ENCODE results near the gene CLCN5.

CLCN5 gene

GRCh38 chrX:49932791-49933190, 10.4 kb downstream of the CLCN5 start:
- DNase-seq (ENCODE audit: low read depth): no peak
- TF ChIP-seq, protein P1, sequence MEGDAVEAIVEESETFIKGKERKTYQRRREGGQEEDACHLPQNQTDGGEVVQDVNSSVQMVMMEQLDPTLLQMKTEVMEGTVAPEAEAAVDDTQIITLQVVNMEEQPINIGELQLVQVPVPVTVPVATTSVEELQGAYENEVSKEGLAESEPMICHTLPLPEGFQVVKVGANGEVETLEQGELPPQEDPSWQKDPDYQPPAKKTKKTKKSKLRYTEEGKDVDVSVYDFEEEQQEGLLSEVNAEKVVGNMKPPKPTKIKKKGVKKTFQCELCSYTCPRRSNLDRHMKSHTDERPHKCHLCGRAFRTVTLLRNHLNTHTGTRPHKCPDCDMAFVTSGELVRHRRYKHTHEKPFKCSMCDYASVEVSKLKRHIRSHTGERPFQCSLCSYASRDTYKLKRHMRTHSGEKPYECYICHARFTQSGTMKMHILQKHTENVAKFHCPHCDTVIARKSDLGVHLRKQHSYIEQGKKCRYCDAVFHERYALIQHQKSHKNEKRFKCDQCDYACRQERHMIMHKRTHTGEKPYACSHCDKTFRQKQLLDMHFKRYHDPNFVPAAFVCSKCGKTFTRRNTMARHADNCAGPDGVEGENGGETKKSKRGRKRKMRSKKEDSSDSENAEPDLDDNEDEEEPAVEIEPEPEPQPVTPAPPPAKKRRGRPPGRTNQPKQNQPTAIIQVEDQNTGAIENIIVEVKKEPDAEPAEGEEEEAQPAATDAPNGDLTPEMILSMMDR (IDR thresholded peaks at IDR 0.05; ENCODE audit: insufficient read depth, low read depth, low read length, missing control alignments): no peak
- H3K4me3 ChIP-seq (ENCODE audit: low read length): no peak overlapping the region

DNA sequence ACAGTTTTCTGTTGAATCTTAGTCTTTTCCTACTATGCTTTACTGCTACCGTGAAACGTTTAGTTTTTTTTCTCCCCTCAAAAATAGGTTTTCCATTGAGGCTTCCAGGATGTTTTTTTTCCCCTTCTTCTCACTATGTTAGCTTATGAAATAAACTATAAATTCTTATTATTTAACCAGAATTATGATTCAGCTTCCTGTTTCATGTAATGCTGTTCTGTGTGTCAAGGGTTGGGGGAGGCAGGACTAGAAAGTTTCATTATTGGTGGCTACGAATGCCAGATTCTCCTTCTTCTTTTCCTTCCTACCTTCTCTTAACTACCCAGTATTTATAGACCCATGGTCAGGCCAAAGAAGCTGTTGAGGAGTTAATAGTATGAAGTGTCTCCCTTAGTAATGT, 11.8 kb downstream of the CLCN5 start:
- TF ChIP-seq, protein P1 (IDR thresholded peaks at IDR 0.05; ENCODE audit: insufficient read depth, low read depth, low read length, missing control alignments): no peak
- no peak overlapping the region for H3K4me3 ChIP-seq (ENCODE audit: low read length)
- DNase-seq (ENCODE audit: low read depth): no peak

GRCh38 chrX:49934729-49935128, 12.3 kb downstream of the CLCN5 start:
- peak; percentile 18 for DNase-seq (ENCODE audit: low read depth)
- H3K4me3 ChIP-seq (ENCODE audit: low read length): no peak overlapping the region
- TF ChIP-seq, protein P1 (IDR thresholded peaks at IDR 0.05; ENCODE audit: insufficient read depth, low read depth, low read length, missing control alignments): no peak

- DNase-seq (ENCODE audit: low read depth): no peak
- TF ChIP-seq, protein P1 (IDR thresholded peaks at IDR 0.05; ENCODE audit: insufficient read depth, low read depth, low read length, missing control alignments): no peak
- H3K4me3 ChIP-seq (ENCODE audit: low read length): no peak overlapping the region
These were observed 25.4 kb downstream of the CLCN5 start for GRCh38 chrX:49947781-49948180.

DNA sequence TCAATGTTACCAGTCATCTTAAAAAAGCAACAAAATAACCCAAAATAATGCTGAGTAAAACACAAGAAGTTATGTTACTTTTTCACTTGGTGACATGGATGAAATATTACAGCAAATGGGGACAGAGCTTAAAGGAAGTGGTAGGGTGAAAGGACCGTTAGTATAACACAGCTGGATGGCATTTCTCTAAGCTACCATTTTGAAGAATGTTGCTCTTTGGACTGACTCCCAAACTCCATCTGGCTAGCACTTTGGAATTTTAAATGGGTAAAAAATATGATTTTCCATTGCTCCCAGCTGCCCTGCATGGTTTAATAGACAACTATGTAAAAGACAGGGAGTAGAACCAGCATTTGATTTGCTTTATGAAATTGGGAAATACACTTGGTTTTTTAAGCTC, 27.6 kb downstream of the CLCN5 start:
- TF ChIP-seq, protein P1 (IDR thresholded peaks at IDR 0.05; ENCODE audit: insufficient read depth, low read depth, low read length, missing control alignments): no peak
- no peak for DNase-seq (ENCODE audit: low read depth)

GRCh38 chrX:49951524-49952193, 29.3 kb downstream of the CLCN5 start:
- TF ChIP-seq, protein P1 (IDR thresholded peaks at IDR 0.05; ENCODE audit: insufficient read depth, low read depth, low read length, missing control alignments): no peak
- DNase-seq (ENCODE audit: low read depth): no peak

More for the DNA sequence above, 27.6 kb downstream of the CLCN5 start:
- no peak overlapping the region for H3K4me3 ChIP-seq (ENCODE audit: low read length)

DNA sequence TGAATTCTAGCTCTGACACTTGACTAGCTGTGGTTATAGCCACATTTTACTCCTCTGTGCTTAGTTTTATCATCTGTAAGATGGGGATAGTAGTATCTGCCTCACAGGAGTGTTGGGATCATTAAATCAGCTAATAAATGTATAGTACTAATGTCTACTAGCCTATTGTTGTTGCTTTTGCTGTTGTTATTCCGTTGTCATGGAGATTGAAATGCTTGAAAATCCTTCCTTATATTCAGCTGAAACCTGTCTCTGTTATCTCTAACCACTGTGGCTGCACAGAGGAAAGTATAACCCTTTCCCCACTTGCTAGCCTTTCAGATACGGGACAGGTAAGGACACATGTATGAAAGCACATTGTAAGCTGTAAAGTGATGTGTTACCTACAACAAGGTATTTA, 33.9 kb downstream of the CLCN5 start:
- TF ChIP-seq, protein P1 (IDR thresholded peaks at IDR 0.05; ENCODE audit: insufficient read depth, low read depth, low read length, missing control alignments): no peak
- DNase-seq (ENCODE audit: low read depth): no peak
- no peak overlapping the region for H3K4me3 ChIP-seq (ENCODE audit: low read length)

More at GRCh38 chrX:49951524-49952193, 29.3 kb downstream of the CLCN5 start:
- H3K4me3 ChIP-seq (ENCODE audit: low read length): no peak overlapping the region

All from epithelial cell of esophagus (primary cell).